HL-60/S4 treated with phorbol 12-myristate 13-acetate at 8.2 ng/mL for 4 days and 3 days (cell line): ENCODE results near the gene MOV10L1.

Experiments used
- in situ Hi-C: fragments of 300-500 bp; cut with MboI; formaldehyde crosslinking; loops from 2 replicates; pipeline ENCODE4 v1.15.0; 2022; ENCODE audit warnings: low sequenced_read_pairs

Gene MOV10L1

GRCh38 chr22:50184902-50185374 lies 95.1 kb downstream of the MOV10L1 start:
- in situ Hi-C loops: no loop called here

DNA sequence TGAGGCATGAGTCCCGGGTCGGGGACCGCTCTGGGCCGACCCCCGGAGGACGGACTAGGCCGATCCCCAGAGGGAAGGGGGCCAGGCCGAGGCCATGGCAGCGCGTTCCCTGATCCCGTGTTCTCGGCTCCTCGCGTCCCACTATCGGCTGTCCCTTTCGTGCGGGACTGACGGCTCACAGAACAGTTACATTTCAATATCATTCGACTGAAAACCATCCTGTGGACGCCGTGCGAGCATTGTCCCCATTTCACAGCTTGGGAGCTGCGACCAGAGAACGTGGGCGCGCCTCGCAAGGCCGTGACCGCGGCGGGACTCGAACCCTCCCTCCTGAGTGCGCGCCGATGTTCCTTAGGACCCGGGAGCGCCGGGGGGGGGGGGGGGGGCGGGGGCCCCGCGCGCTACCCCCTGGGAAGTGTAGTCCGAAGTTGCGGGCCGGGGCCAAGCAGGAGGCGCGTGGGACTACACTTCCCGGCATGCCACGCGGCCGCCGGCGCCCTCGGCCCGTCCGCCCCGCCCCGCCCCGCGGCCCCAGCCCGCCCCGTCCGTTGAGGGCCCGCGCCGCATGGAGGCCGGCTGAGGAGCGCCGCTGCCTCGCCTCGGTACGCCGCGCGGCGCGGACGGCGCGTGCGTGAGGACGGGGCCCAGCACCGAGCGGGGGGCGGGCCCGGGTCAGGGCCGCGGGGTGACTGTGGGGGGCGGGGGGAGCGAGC lies 95.7 kb downstream of the MOV10L1 start, which contains the start of gene TRABD:
Gene TRABD (plus strand): TSS at position 539 of the 713 bp plus-strand sequence. CDS start 7,148 bp downstream, outside the sequence.
- in situ Hi-C loops: no loop called here

GRCh38 chr22:50186181-50186714 lies 96.4 kb downstream of the MOV10L1 start:
- in situ Hi-C loops: no loop called here

- in situ Hi-C loops: no loop called here
Observed at GRCh38 chr22:50186761-50187523, 97.1 kb downstream of the MOV10L1 start.

GRCh38 chr22:50188356-50188755 lies 98.5 kb downstream of the MOV10L1 start:
- in situ Hi-C loops: no loop called here

DNA sequence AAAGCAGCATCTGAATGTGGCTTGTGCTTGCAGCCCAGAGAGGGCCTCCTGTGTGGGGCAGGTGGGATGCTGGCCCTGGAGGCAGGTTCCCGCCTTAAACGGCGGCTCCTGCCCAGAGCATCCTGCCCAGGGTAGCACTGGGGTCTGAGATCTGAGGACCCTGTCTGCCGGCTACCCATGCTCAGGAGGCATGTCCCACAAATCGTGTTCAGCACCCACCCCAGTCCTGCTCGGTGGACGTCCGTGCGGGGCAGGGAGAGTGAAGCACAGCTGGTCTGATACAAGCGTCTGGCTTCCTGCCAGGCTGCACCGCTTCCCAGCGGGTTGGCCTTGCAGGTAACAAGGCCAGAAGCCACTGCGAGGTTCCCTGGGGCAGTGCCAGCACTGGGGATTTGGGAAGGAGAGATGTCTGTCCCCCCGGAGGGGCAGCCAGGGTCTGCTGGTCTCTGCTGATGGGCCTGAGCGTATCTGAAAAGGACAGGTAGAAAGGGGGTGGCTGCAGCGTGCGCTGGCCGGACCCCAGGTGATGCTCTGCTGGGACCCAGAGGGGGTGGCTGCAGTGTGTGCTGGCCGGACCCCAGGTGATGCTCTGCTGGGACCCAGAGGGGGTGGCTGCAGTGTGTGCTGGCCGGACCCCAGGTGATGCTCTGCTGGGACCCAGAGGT lies 99.5 kb downstream of the MOV10L1 start:
- in situ Hi-C loops: no loop called here

GRCh38 chr22:50189849-50190181 lies 100.0 kb downstream of the MOV10L1 start:
- in situ Hi-C loops: no loop called here

- in situ Hi-C loops: no loop called here
Observed at GRCh38 chr22:50190182-50190940, 100.6 kb downstream of the MOV10L1 start.

DNA sequence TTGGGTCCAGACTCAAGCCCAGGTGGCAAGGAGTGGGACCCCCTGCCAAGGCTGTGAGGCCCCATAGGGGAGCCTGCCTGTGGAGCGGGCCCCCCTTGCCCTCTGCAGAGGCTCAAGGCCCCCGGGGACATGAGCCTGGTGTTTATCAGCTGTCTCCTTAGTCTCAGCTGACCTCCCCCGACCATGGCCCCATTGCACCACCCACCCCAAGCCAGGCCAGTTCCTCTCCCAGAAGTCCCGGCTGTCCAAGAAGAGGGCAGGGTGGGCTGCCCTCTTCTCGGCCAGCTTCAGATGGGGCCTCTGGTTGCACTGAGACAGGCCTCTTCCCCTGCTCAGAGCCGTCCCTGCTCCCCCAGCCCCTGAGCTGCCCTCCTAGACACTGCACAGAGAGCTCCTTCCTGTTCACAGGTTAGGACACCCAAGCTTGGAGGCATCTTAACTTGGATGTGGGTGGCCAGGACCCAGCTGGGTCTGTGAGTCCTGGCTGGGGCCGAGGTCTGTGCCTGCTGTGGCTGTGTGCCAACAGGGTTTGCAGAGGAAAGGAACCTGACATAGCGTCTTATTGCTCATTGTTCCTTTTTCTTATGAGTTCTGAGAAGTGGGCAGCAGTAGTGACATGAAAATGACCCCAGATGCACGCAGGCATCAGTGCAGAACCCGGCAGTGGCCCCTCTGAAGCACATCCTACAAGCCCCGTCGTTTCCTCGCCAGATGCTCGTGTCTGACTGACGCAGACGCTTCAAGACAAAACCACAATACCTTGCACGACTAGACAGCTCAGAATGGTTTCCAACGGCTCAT lies 101.3 kb downstream of the MOV10L1 start:
- in situ Hi-C loops: no loop called here

GRCh38 chr22:50192436-50193204 lies 102.8 kb downstream of the MOV10L1 start:
- in situ Hi-C loops: no loop called here

DNA sequence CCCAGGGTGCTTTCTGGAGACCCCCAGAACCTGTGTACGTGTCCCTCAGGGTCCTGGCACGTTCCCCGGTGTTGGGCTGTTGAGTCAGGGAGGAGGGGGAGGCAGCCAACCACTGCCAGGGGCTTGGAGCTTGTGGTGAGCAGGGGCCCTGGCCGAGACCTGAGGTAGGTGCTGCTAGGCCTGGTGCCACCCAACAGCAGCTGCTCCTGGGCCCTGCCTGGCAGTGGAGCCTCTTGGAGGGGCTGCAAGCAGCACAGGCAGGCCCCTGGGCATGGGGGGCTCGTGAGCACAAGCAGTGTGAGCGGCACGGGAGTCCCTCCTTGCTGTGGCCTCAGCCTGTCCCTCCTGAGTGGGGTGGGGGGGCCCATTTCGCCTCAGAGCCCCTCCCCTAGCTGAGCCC lies 103.8 kb downstream of the MOV10L1 start:
- in situ Hi-C loops: no loop called here

GRCh38 chr22:50194037-50194805 lies 104.4 kb downstream of the MOV10L1 start:
- in situ Hi-C loops: no loop called here

DNA sequence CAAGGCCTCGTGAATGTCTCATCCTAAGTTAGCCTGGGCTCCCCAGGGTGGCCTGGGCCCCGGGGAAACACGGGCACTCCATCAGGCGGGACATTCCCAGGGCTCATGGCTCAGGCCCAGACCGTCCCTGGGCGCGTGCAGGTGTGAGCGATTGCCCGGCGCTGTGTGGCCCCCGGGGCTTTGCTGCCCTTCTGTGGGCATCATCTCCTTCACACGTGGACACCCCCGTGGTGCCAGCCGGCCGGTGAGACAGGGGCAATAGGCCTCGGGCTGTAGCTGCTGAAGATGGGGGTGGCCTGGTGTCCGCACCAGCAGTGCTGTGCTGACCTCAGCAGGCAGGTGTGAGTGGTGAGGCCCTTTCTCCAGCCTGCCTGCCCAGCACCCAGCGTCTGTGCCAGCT lies 106.5 kb downstream of the MOV10L1 start:
- in situ Hi-C loops: no loop called here

DNA sequence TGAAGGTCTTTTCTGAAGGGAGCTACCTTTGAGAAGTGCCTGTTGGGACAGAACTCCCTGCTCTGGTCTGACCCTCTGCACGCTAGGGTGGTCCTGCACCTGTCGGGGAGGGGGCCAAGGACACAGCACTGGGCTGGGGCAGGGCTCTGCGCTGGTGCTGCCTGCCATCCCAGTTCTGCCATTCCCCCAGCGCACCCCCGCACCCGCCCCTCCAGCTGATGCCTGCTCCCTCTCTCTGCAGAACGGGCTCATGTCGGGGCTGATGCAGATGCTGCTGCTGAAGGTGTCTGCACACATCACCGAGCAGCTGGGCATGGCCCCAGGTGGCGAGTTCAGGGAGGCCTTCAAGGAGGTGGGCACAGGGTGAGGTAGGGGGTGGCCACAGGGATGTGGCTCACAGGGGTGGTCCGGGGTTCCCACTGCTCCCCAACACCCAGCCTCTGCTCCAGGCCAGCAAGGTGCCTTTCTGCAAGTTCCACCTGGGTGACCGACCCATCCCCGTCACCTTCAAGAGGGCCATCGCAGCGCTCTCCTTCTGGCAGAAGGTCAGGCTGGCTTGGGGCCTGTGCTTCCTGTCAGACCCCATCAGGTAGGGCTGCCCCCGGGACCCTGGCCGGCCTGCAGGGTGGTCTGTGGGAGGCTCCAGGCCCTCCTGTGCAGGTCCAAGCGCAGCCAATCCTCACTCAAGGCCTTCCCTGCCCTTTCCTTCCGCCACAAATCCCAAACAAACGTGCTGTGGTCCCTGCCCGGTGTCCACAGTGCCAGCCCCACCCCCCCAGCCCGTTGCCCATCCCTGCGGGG lies 107.4 kb downstream of the MOV10L1 start:
- in situ Hi-C loops: no loop called here

DNA sequence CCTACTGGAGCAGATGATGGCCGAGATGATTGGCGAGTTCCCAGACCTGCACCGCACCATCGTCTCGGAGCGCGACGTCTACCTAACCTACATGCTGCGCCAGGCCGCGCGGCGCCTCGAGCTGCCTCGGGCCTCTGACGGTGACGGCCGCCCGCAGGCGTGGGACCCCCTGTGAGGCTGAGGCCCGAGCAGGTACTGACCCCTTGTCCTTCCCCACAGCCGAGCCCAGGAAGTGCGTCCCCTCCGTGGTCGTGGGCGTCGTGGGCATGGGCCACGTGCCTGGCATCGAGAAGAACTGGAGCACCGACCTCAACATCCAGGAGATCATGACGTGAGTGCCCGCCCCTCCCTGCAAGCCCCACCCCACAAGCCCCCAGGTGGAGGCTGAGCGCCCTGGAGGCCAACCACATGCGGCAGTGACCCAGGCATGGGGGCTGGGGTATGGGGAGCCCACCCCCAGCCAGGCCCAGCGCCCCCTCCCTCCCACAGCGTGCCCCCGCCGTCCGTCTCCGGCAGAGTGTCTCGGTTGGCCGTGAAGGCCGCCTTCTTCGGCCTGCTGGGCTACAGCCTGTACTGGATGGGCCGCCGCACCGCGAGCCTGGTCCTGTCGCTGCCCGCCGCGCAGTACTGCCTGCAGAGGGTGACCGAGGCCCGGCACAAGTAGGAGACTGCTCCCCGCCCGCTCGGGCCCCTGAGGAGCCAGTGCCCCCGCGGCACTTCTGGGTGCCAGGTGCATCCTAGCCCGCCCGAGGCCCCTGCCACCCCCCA lies 108.2 kb downstream of the MOV10L1 start:
- in situ Hi-C loops: no loop called here

- in situ Hi-C loops: no loop called here
Observed at GRCh38 chr22:50198624-50199017, 108.8 kb downstream of the MOV10L1 start.

GRCh38 chr22:50199251-50199721 lies 109.5 kb downstream of the MOV10L1 start:
- in situ Hi-C loops: no loop called here
